Spleen (tissue), 11 donors: Measurements from ENCODE around the gene PKN1. TPM values are rescaled to one million over a fixed set of nuclear protein-coding genes. Genes with fewer than 3 reads are reported as not detected.

Experiments used
- DNase-seq: peaks from one replicate; pipeline ENCODE4 v3.0.0-alpha.2; 2020
- H3K27ac ChIP-seq, 8 donors: fragments of 200-600 bp; sonication (generic) in 7 of 8; 1 replicate in 4 of 8; 2 replicates in 4 of 8; pipeline versions ENCODE4 v1.5.0 to v1.8.0; 2016 to 2021; ENCODE audit warnings: inconsistent platforms in 4 of 8, mild to moderate bottlenecking in 4 of 8, moderate library complexity in 1 of 8
- H3K27me3 ChIP-seq, 7 donors: fragments of 200-600 bp; sonication (generic) in 6 of 7; replicated peaks in 1 of 7; 1 replicate in 4 of 7; 2 replicates in 3 of 7; pipeline versions ENCODE4 v1.5.0 to v1.8.0; 2016 to 2021; ENCODE audit warnings: inconsistent platforms in 3 of 7, mild to moderate bottlenecking in 1 of 7
- H3K36me3 ChIP-seq, 6 donors: fragments of 200-600 bp; sonication (generic) in 5 of 6; 1 replicate in 4 of 6; 2 replicates in 2 of 6; pipeline versions ENCODE4 v1.5.0 to v1.8.0; 2016 to 2021; ENCODE audit warnings: inconsistent platforms in 2 of 6
- H3K4me1 ChIP-seq, 6 donors: fragments of 200-600 bp; sonication (generic) in 5 of 6; 1 replicate in 3 of 6; 2 replicates in 3 of 6; pipeline versions ENCODE4 v1.5.0 to v1.8.0; 2016 to 2021; ENCODE audit warnings: inconsistent platforms in 3 of 6
- H3K4me3 ChIP-seq, 8 donors: fragments of 200-600 bp; sonication (generic) in 7 of 8; 1 replicate in 4 of 8; 2 replicates in 4 of 8; pipeline versions ENCODE4 v1.5.0 to v1.8.0; 2016 to 2021; ENCODE audit warnings: inconsistent platforms in 4 of 8, mild to moderate bottlenecking in 4 of 8, moderate library complexity in 2 of 8
- H3K9me3 ChIP-seq, 8 donors: fragments of 200-600 bp; sonication (generic) in 7 of 8; 1 replicate in 4 of 8; 2 replicates in 4 of 8; pipeline versions ENCODE4 v1.5.0 to v1.8.0; 2016 to 2021; ENCODE audit warnings: inconsistent platforms in 4 of 8
- POLR2A ChIP-seq, 3 donors: fragments of 450-650 bp; IDR thresholded peaks; one replicate each; pipeline ENCODE4 v1.5.1; 2017; ENCODE audit warnings: antibody characterized with exemption in 3 of 3, mild to moderate bottlenecking in 1 of 3
- POLR2AphosphoS5 ChIP-seq, 3 donors: sonication (generic); formaldehyde crosslinking; IDR thresholded peaks; one replicate each; pipeline ENCODE4 v1.5.1; 2017; ENCODE audit warnings: antibody characterized with exemption in 3 of 3
- WGBS, 5 donors: extraction: QIAGEN DNeasy Blood & Tissue Kit in 3 of 5; methylation state at CpG; one replicate each; pipeline versions ENCODE4 v1.1.5 to v1.1.7; 2013 to 2018; 5-methylcytosine and 5-hydroxymethylcytosine counted together
- intact Hi-C: fragments of 100-400 bp; cut with DNase I; formaldehyde crosslinking; loops from one replicate; pipeline ENCODE4 v1.15.0; 2023; ENCODE audit warnings: low total_unique reads
- polyA plus RNA-seq, 3 donors: library from polyadenylated mRNA; stranded (reverse); fragments of 200-250 nt; gene quantifications; one replicate each; pipeline ENCODE4 v1.2.1, GENCODE V29; 2013
- total RNA-seq, 7 donors: library from RNA; depleted of rRNA in 3 of 7; stranded (reverse); fragments of >200 nt in 3 of 7; fragmentation: NEBNext Ultra II Directional in 4 of 7; extraction: Animal tissue kit (Norgen Biotek cat#: 25700) in 4 of 7; gene quantifications; one replicate each; pipeline versions ENCODE4 v1.1.0 to v1.2.1, GENCODE V29; 2016 to 2021
- TF ChIP-seq, protein P1 (sequence below), 11 experiments: fragments of 200-600 bp in 7 of 11; fragments of 450-650 bp in 4 of 11; sonication (generic) in 4 of 11; IDR thresholded peaks in 8 of 11; conservative IDR thresholded peaks in 3 of 11; 1 replicate in 7 of 11; 2 replicates in 4 of 11; pipeline versions ENCODE4 v1.4.0 to v1.8.0; 2016 to 2021; ENCODE audit warnings: antibody characterized with exemption in 11 of 11, inconsistent platforms in 4 of 11, mild to moderate bottlenecking in 1 of 11
- donor health status: healthy with polysubstance abuse.
- donor health status: DM: no; HTN: no; CAD: no; lungs with moderate emphysema.
- donor health status: DM: no; HTN: no; CAD: no.
- donor health status: Bipolar disorder and iron deficiency.
- donor health status: healthy.
- donor health status: DM: no; HTN: no; CAD: no.
- donor health status: DM: yes; HTN: yes; CAD: no.

PKN1 gene
- total and polyA plus RNA-seq, 10 donors, result 93.3 to 213 (median 166) TPM

DNA sequence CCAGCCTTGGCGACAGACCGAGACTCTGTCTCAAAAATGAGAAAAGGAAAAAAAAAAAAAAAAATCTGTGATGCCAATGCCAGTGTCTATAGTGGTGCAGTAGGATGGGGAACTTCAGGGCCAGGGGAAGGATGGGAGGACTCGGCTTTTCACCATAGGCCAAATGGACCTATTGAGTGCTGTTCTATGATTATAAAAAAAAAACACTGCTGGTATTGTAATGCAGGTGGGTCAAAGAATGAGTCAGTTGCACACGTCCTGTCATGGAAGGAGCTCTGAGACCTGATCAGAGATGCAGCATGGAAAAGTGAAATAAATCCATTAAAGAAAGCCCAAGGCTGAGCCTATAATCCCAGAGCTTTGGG lies 78.1 kb downstream of the PKN1 start:
- intact Hi-C loops, result no loop called here
- H3K27ac ChIP-seq, result peak overlapping the region in 6 of 8 donors; percentile 54 to 87 (median 74)
- H3K9me3 ChIP-seq, result no peaks in the 10 kb centered on the region
- 62 to 86% (median 73%) methylated on average over 4 of the region's 4 CpGs for WGBS, 5 donors
- TF ChIP-seq POLR2AphosphoS5 (IDR thresholded peaks at IDR 0.05) (no peak), POLR2A (IDR thresholded peaks at IDR 0.05) (no peak)
- TF ChIP-seq, protein P1, sequence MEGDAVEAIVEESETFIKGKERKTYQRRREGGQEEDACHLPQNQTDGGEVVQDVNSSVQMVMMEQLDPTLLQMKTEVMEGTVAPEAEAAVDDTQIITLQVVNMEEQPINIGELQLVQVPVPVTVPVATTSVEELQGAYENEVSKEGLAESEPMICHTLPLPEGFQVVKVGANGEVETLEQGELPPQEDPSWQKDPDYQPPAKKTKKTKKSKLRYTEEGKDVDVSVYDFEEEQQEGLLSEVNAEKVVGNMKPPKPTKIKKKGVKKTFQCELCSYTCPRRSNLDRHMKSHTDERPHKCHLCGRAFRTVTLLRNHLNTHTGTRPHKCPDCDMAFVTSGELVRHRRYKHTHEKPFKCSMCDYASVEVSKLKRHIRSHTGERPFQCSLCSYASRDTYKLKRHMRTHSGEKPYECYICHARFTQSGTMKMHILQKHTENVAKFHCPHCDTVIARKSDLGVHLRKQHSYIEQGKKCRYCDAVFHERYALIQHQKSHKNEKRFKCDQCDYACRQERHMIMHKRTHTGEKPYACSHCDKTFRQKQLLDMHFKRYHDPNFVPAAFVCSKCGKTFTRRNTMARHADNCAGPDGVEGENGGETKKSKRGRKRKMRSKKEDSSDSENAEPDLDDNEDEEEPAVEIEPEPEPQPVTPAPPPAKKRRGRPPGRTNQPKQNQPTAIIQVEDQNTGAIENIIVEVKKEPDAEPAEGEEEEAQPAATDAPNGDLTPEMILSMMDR (IDR thresholded peaks at IDR 0.05 in 8 of 11, conservative IDR thresholded peaks at IDR 0.05 in 3 of 11), result no peak
- no peak overlapping the region for H3K4me3 ChIP-seq
- H3K4me1 ChIP-seq, result peaks cover 27 to 90% (median 58%) of the 10 kb centered on the region in 6 donors
- no peaks in the 10 kb centered on the region for H3K27me3 ChIP-seq
- H3K36me3 ChIP-seq, result peaks cover 0 to 35% (median 26%) of the 10 kb centered on the region in 6 donors
- no peak for DNase-seq

DNA sequence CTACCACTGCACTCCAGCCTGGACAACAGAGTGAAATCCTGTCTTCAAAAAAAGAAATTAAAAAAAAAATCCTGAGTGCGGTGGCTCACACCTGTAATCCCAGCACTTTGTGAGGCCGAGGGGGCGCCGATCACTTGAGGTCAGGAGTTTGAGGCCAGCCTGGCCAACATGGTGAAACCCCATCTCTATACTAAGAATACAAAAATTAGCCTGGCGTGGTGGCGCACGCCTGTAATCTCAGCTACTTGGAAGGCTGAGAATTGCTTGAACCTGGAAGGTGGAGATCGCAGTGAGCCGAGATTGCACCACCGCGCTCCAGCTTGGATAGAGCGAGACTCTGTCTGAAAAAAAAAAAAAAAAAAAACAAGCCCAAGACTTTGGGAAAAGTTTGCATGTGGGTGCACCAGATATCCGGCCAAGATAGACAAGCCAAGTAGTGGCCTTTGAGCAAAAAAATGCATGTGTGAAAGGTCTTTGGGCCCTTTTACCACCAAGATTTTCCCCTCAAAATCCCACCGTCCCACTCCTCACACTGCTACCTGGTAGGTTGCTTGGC lies 79.4 kb downstream of the PKN1 start:
- no peaks in the 10 kb centered on the region for H3K27me3 ChIP-seq
- H3K27ac ChIP-seq, result no peak overlapping the region
- no peaks in the 10 kb centered on the region for H3K9me3 ChIP-seq
- intact Hi-C loops, result no loop called here
- no peak for TF ChIP-seq POLR2AphosphoS5 (IDR thresholded peaks at IDR 0.05)
- TF ChIP-seq, protein P1 (IDR thresholded peaks at IDR 0.05 in 8 of 11, conservative IDR thresholded peaks at IDR 0.05 in 3 of 11), result no peak
- TF ChIP-seq POLR2A (IDR thresholded peaks at IDR 0.05), result no peak
- H3K4me1 ChIP-seq, result peaks cover 36 to 90% (median 60%) of the 10 kb centered on the region in 6 donors
- H3K36me3 ChIP-seq, result peaks cover 0 to 41% (median 29%) of the 10 kb centered on the region in 6 donors
- WGBS, 5 donors, result 94 to 97% (median 96%) methylated on average over 14 of the region's 14 CpGs
- H3K4me3 ChIP-seq, result no peak overlapping the region
- no peak for DNase-seq

DNA sequence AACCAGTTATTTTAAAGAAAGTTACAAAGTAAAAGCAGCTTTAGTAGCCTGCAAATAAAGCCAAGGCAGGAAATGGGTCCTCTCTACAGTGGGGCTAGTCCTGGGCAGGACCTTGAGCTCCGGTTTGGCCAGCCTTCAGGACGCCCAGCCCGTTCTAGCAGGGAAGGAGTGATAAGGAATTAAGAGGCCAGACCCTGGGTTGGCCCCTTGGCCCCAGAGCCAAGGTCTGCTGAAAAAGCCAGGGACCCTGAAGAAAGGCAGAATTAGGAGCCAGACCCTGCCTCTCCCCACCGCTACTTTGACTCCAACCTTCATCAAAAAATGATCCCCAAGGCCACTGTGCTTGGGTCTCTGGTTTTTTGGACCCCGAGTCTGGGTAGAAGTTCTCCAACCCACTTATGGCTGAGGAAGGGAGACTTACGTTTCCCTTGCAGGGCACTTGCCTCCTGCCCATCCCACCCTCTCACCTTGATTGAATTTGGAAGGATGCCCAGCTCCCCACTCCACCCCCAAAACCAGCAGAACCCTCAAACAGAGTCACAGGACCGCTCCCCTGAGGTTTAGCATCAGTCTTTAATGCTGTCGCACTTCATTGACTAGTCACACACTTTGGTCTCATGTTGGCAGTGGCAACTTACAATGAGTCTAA lies 81.2 kb downstream of the PKN1 start:
- DNase-seq, result no peak
- intact Hi-C loops, result no loop called here
- Histone ChIP-seq H3K4me1 (peaks cover 40 to 79% (median 60%) of the 10 kb centered on the region in 6 donors), H3K27me3 (no peaks in the 10 kb centered on the region), H3K4me3 (no peak overlapping the region), H3K9me3 (no peaks in the 10 kb centered on the region), H3K27ac (peak overlapping the region in 3 of 8 donors; percentile 4 to 31 (median 28)), H3K36me3 (peaks cover 0 to 41% (median 29%) of the 10 kb centered on the region in 6 donors)
- TF ChIP-seq POLR2A (IDR thresholded peaks at IDR 0.05) (no peak), POLR2AphosphoS5 (IDR thresholded peaks at IDR 0.05) (peak in 1 of 3 donors; percentile 15)
- WGBS, 5 donors, result 74 to 86% (median 79%) methylated on average over 8 of the region's 8 CpGs

DNA sequence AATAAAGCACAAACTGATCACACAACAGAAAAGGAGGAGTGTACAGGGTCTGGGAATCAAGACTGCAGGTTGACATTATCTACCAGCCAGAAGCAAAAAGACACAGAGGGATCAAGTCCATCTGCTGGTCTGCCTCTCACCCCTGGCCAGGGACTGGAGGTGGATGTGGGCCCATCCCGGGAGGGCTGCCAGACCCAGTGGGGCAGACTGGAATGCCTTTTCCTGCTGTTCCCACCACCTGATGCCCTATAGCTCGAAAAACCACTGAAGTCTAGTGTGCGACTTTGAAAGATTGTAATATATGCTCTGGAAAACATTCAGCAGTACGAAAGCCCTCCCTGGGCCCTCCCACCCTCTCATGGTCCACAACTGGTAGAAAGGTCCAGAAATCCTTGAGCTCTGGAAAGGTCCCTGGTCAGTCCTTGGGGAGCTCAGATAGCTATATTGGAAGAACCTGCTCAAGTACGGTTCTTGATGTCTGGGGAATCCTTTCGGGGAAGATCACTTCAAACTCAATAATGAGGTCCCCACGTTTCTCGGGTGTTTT lies 82.5 kb downstream of the PKN1 start:
- peak overlapping the region in 2 of 8 donors; percentile 71 to 94 for H3K4me3 ChIP-seq
- 83 to 91% (median 89%) methylated on average over 8 of the region's 8 CpGs for WGBS, 5 donors
- peaks cover 44 to 78% (median 62%) of the 10 kb centered on the region in 6 donors for H3K4me1 ChIP-seq
- peaks cover 0 to 41% (median 29%) of the 10 kb centered on the region in 6 donors for H3K36me3 ChIP-seq
- H3K27ac ChIP-seq, result peak overlapping the region in 2 of 8 donors; percentile 11 to 100
- no peak for DNase-seq
- no peaks in the 10 kb centered on the region for H3K9me3 ChIP-seq
- TF ChIP-seq, protein P1 (IDR thresholded peaks at IDR 0.05 in 8 of 11, conservative IDR thresholded peaks at IDR 0.05 in 3 of 11), result no peak
- no peak for TF ChIP-seq POLR2AphosphoS5 (IDR thresholded peaks at IDR 0.05)
- TF ChIP-seq POLR2A (IDR thresholded peaks at IDR 0.05), result no peak
- H3K27me3 ChIP-seq, result no peaks in the 10 kb centered on the region
- intact Hi-C loops, result no loop called here
